H1 (cell line): Measurements from ENCODE around the gene CNIH3. TPM values are rescaled to one million over a fixed set of nuclear protein-coding genes. Genes with fewer than 3 reads are reported as not detected.

Source experiments
- E2F6 ChIP-seq: IDR thresholded peaks from 2 replicates; pipeline ENCODE4 v1.6.1; 2012; ENCODE audit warnings: inconsistent platforms
- SAP30 ChIP-seq: fragments of 300-600 bp; sonication (generic); IDR thresholded peaks from 2 replicates; pipeline ENCODE4 v1.7.1; 2012; ENCODE audit warnings: low read length, moderate library complexity, mild to moderate bottlenecking, inconsistent platforms; ENCODE audit not compliant: insufficient read depth, insufficient replicate concordance
- polyA plus RNA-seq, 7 experiments: library from polyadenylated mRNA; depleted of rRNA in 3 of 7; stranded (reverse) in 5 of 7; unstranded in 2 of 7; fragments of >200 nt in 5 of 7; fragments of 200-250 nt in 2 of 7; gene quantifications; 1 replicate in 5 of 7; 2 replicates in 1 of 7; 4 replicates in 1 of 7; pipeline versions ENCODE4 v1.2.1 to v1.2.3, GENCODE V29; 2011 to 2013; ENCODE audit warnings: missing spikeins in 2 of 7, mixed read lengths in 2 of 7
- total RNA-seq: library from RNA; stranded (reverse); fragmentation: NEBNext Ultra II Directional; extraction: Animal tissue kit (Norgen Biotek cat#: 25700); gene quantifications from 2 replicates; pipeline ENCODE4 v1.2.1, GENCODE V29; 2021

The CNIH3 gene
- total and polyA plus RNA-seq, 2 of the 8 experiments (the other 6 are each of a cell fraction or from before 2014, with no cell fraction given) = 3.7 to 5.6 TPM

DNA sequence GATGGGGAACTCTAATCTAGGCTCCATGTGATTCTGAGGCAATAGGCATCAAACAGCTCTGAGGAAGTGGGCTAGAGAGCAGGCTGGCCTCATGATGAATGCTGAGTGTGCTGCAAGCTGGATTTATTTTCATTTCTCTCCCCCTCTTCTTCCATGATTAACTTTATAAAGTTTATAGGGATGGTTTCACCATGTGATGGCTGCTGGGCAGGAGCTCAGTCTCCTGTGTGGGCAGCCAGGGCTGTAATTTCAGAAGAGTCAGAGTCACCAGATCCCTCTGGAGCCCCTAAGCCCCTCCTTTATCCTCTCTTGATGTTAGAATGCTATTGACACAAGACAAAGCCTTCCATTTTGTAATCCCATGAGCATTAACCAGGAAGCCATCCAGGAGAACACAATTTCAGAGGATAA lies 143.6 kb downstream of the CNIH3 start (continued):
- TF ChIP-seq E2F6 (no peak), SAP30 (no peak)
